ENCODE measurements around the gene TRAPPC12. TPM values are rescaled to one million over a fixed set of nuclear protein-coding genes. Genes with fewer than 3 reads are reported as not detected.

TRAPPC12 gene
- polyA plus RNA-seq, 1 donor from 2014 or later = 76.2 TPM

DNA sequence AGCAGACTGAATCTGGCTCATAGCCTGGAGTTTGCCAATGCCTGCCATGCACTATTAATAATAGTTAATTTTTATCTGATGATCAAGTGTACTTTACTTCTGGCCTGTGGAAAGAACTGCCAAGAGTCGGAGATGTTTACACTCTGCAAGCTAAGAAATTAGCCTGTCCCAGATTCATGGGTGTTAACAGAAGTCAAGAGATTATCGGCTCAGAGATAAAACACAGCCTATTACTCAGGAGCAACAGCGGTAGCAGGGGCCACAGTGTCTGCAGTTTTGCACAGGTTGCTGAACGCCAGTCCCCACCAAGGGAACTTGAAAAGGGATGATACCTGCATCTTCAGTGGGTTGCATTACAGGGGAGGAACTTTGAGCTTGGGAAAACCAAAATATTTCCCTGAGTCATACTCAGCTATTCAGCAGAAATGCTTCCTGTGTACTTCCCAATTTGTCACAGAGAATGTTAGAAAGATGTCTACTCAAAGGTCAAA, 144.1 kb downstream of the TRAPPC12 start:
- H3K27me3 ChIP-seq (ENCODE audit: insufficient read depth, low read depth, low read length) = no peaks in the 10 kb centered on the region
- no peak overlapping the region for H3K4me3 ChIP-seq (ENCODE audit: low read length)
- H3K9me3 ChIP-seq (ENCODE audit: low read length) = no peaks in the 10 kb centered on the region
- TF ChIP-seq MXI1 (conservative IDR thresholded peaks at IDR 0.05; ENCODE audit: poor library complexity, severe bottlenecking) (no peak), EP300 (conservative IDR thresholded peaks at IDR 0.05; ENCODE audit: poor library complexity, severe bottlenecking) (no peak), EZH2 (IDR thresholded peaks at IDR 0.05; ENCODE audit: borderline replicate concordance, insufficient read depth, low read length, poor library complexity, severe bottlenecking) (no peak), POLR2AphosphoS5 (IDR thresholded peaks at IDR 0.05) (no peak), RAD21 (conservative IDR thresholded peaks at IDR 0.05) (no peak), SMC3 (conservative IDR thresholded peaks at IDR 0.05; ENCODE audit: poor library complexity) (no peak), TAF1 (IDR thresholded peaks at IDR 0.05; ENCODE audit: low read depth) (no peak)
- TF ChIP-seq, protein P1, sequence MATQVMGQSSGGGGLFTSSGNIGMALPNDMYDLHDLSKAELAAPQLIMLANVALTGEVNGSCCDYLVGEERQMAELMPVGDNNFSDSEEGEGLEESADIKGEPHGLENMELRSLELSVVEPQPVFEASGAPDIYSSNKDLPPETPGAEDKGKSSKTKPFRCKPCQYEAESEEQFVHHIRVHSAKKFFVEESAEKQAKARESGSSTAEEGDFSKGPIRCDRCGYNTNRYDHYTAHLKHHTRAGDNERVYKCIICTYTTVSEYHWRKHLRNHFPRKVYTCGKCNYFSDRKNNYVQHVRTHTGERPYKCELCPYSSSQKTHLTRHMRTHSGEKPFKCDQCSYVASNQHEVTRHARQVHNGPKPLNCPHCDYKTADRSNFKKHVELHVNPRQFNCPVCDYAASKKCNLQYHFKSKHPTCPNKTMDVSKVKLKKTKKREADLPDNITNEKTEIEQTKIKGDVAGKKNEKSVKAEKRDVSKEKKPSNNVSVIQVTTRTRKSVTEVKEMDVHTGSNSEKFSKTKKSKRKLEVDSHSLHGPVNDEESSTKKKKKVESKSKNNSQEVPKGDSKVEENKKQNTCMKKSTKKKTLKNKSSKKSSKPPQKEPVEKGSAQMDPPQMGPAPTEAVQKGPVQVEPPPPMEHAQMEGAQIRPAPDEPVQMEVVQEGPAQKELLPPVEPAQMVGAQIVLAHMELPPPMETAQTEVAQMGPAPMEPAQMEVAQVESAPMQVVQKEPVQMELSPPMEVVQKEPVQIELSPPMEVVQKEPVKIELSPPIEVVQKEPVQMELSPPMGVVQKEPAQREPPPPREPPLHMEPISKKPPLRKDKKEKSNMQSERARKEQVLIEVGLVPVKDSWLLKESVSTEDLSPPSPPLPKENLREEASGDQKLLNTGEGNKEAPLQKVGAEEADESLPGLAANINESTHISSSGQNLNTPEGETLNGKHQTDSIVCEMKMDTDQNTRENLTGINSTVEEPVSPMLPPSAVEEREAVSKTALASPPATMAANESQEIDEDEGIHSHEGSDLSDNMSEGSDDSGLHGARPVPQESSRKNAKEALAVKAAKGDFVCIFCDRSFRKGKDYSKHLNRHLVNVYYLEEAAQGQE (IDR thresholded peaks at IDR 0.05; ENCODE audit: borderline replicate concordance) = no peak
- TF ChIP-seq, protein P2, sequence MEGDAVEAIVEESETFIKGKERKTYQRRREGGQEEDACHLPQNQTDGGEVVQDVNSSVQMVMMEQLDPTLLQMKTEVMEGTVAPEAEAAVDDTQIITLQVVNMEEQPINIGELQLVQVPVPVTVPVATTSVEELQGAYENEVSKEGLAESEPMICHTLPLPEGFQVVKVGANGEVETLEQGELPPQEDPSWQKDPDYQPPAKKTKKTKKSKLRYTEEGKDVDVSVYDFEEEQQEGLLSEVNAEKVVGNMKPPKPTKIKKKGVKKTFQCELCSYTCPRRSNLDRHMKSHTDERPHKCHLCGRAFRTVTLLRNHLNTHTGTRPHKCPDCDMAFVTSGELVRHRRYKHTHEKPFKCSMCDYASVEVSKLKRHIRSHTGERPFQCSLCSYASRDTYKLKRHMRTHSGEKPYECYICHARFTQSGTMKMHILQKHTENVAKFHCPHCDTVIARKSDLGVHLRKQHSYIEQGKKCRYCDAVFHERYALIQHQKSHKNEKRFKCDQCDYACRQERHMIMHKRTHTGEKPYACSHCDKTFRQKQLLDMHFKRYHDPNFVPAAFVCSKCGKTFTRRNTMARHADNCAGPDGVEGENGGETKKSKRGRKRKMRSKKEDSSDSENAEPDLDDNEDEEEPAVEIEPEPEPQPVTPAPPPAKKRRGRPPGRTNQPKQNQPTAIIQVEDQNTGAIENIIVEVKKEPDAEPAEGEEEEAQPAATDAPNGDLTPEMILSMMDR (IDR thresholded peaks at IDR 0.05; ENCODE audit: poor library complexity, severe bottlenecking) = no peak
- H3K36me3 ChIP-seq (ENCODE audit: insufficient read depth, low read length) = no peaks in the 10 kb centered on the region
- H2AFZ ChIP-seq (ENCODE audit: low read depth, low read length) = no peak overlapping the region
- H3K9me2 ChIP-seq (ENCODE audit: insufficient read depth, low read length) = no peaks in the 10 kb centered on the region
- H3K9ac ChIP-seq (ENCODE audit: low read length) = no peak overlapping the region
- no peaks in the 10 kb centered on the region for H3F3A ChIP-seq (ENCODE audit: insufficient read depth, low read length, poor library complexity, severe bottlenecking)
- no peak overlapping the region for H3K4me2 ChIP-seq (ENCODE audit: low read length)
- H3K79me2 ChIP-seq (replicated peaks; ENCODE audit: insufficient read depth, low read length) = no peaks in the 10 kb centered on the region
- H3K27ac ChIP-seq (ENCODE audit: low read length) = no peak overlapping the region
- no peaks in the 10 kb centered on the region for H4K20me1 ChIP-seq (ENCODE audit: insufficient read depth)

DNA sequence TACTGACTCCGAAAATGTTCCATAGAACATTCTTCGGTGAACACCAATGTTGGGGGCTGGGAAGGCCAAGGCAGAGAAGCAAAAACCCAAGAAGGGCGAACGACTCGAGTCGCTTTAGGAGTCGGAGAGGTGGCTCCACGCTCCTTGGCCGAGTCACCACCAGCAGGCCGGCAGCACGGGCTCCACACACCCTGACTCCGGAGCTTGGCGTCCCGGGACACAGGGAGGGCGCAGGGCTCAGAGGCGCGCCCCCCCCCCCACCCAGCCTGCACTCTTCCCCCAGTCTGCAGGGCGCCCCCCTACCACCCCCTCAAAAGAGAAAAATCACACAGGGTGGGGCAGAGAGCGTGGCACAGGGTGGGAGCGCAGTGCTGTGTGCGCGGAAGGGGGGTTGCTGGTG, 147.4 kb downstream of the TRAPPC12 start:
- TF ChIP-seq POLR2AphosphoS5 (IDR thresholded peaks at IDR 0.05) = no peak
- TF ChIP-seq EP300 (conservative IDR thresholded peaks at IDR 0.05; ENCODE audit: poor library complexity, severe bottlenecking) = no peak
- TF ChIP-seq TAF1 (IDR thresholded peaks at IDR 0.05; ENCODE audit: low read depth) = no peak
- TF ChIP-seq, protein P1 (IDR thresholded peaks at IDR 0.05; ENCODE audit: borderline replicate concordance) = no peak
- no peak for TF ChIP-seq MXI1 (conservative IDR thresholded peaks at IDR 0.05; ENCODE audit: poor library complexity, severe bottlenecking)
- TF ChIP-seq SMC3 (conservative IDR thresholded peaks at IDR 0.05; ENCODE audit: poor library complexity) = no peak
- no peak for TF ChIP-seq RAD21 (conservative IDR thresholded peaks at IDR 0.05)
- TF ChIP-seq, protein P2 (IDR thresholded peaks at IDR 0.05; ENCODE audit: poor library complexity, severe bottlenecking) = no peak
- TF ChIP-seq EZH2 (IDR thresholded peaks at IDR 0.05; ENCODE audit: borderline replicate concordance, insufficient read depth, low read length, poor library complexity, severe bottlenecking) = no peak
- Histone ChIP-seq H4K20me1 (ENCODE audit: insufficient read depth) (no peaks in the 10 kb centered on the region), H2AFZ (ENCODE audit: low read depth, low read length) (no peak overlapping the region), H3F3A (ENCODE audit: insufficient read depth, low read length, poor library complexity, severe bottlenecking) (no peaks in the 10 kb centered on the region), H3K9ac (ENCODE audit: low read length) (no peak overlapping the region), H3K9me3 (ENCODE audit: low read length) (no peaks in the 10 kb centered on the region), H3K4me2 (ENCODE audit: low read length) (no peak overlapping the region), H3K9me2 (ENCODE audit: insufficient read depth, low read length) (no peaks in the 10 kb centered on the region), H3K4me3 (ENCODE audit: low read length) (no peak overlapping the region), H3K27ac (ENCODE audit: low read length) (no peak overlapping the region), H3K36me3 (ENCODE audit: insufficient read depth, low read length) (no peaks in the 10 kb centered on the region), H3K79me2 (replicated peaks; ENCODE audit: insufficient read depth, low read length) (no peaks in the 10 kb centered on the region), H3K27me3 (ENCODE audit: insufficient read depth, low read depth, low read length) (no peaks in the 10 kb centered on the region)
